GM20000 (cell line): Measurements from ENCODE around the gene VOPP1.

Experiments used
- DNase-seq: peaks from one replicate; pipeline ENCODE4 v3.0.0; 2012; ENCODE audit warnings: low spot score
- TF ChIP-seq, protein P1 (sequence below): IDR thresholded peaks from 2 replicates; pipeline ENCODE4 v1.5.1; 2012; ENCODE audit warnings: mild to moderate bottlenecking, control low read depth; ENCODE audit errors: extremely low read depth, missing control alignments

VOPP1 gene

DNA sequence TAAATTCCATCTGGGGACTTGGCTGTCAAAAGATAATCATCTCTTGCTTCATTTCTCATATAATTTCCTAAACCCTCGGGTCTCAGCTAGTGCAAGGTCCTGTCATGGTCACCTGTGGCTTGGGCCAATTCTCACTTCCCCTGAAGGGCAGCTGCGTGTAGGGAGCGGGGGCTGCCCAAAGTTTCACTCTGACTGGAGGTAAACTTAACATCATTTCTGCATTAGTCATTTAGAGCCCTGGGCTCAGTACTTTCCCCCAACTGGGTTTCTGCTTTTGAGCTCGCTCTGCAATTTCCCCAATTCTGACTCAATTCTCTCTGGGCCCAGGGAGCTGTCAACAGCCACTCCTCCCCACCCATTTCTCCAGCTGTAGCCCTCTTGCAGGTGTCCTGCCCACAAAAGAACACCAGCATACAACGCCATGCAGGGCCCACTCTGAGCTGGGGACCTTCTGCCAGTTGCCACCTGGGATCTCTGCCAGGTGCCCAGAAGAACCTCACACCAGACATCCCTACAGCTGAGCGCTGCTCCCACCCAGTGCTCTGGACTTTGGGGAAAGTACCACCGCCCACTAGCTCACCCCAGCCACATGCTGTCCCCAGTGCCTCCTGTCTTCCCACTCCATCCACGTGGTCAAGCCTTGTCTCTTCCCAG, 37.9 kb downstream of the VOPP1 start:
- peak; percentile 85 for DNase-seq
- TF ChIP-seq, protein P1, sequence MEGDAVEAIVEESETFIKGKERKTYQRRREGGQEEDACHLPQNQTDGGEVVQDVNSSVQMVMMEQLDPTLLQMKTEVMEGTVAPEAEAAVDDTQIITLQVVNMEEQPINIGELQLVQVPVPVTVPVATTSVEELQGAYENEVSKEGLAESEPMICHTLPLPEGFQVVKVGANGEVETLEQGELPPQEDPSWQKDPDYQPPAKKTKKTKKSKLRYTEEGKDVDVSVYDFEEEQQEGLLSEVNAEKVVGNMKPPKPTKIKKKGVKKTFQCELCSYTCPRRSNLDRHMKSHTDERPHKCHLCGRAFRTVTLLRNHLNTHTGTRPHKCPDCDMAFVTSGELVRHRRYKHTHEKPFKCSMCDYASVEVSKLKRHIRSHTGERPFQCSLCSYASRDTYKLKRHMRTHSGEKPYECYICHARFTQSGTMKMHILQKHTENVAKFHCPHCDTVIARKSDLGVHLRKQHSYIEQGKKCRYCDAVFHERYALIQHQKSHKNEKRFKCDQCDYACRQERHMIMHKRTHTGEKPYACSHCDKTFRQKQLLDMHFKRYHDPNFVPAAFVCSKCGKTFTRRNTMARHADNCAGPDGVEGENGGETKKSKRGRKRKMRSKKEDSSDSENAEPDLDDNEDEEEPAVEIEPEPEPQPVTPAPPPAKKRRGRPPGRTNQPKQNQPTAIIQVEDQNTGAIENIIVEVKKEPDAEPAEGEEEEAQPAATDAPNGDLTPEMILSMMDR, result no peak

DNA sequence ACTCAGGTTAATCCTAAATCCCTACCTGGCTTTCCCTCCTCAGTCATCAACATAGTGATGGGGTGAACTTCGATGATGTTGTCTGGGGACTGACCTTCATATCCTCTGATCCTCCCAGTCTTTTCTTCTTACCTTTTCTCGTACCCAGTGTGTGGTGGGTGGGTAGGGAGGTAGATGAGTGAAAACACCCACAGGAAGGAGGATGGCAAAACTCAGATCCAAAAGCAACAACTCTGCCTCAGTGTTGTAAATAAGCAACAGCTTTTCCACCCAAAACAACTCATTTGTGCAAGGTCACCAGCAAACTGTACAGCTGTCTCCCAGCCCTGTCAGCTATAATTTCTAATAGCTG, 38.6 kb downstream of the VOPP1 start:
- TF ChIP-seq, protein P1, result no peak
- DNase-seq, result no peak

DNA sequence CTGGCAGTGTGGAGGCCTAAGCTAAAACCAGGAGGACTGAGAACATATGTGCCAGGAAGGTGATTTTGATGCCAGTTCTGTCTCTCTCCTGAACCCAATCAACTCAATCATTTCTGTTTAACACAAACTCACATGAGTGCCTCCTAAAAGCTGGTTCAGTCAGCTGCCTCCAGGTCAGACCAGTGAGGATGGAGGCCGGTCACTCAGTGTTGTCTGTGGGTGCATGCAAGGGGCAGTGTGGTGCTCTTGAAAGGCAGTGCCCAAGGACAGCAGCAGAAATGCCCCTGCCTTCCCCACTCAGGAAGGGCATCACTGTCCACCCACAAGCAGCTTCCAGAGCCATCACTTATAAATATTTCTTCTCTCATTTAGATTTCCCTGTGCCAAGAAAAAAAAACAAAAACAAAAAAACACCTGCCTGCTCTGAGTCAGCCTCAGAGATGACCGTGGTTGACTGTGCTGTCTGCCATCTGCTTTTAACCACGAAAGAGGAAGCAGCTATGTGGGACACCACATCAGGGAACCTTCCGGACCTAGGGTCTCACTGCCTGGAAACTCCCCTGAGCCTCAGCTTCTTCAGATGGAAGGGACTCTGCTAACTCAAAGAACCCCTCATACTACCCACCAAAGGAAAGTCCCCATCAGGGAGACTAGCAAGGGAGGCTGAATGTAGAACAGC, 39.1 kb downstream of the VOPP1 start:
- DNase-seq, result peak; percentile 79
- TF ChIP-seq, protein P1, result no peak

DNA sequence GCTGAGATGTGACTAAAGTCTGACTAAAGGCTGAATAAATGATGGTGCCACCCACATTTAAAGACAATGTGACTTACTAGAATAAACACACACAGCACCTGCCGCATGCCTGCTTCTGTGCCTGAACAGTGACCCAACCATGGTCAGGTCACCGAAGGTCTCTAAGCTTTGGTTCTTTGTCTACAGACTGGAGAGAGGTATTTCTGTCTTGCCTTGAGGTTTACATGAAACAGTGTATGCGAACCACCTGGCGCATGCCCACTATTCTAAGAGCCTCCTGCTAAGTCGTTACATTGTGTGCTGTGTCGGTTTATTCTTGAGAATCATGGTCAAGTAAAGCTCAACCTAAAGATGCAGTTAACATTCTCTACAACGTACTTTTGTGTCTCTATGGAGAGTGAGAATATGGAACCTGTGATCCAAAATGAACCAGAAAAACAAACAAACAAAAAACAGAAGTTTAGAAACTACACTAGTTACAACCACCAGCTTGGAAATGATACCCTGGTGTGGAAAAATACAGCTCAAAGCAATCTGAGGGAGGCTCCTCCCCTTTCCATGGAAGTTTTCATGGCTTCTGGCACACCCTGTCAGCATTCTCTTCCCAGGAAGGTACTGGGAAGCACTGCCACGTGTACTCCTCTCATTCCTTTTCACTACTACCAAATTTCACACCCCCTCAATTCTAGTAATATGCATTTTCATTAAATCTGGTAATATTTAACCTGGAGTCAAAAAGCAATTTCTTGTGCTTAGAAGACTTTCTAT, 40.0 kb downstream of the VOPP1 start:
- DNase-seq, result no peak
- TF ChIP-seq, protein P1, result no peak

DNA sequence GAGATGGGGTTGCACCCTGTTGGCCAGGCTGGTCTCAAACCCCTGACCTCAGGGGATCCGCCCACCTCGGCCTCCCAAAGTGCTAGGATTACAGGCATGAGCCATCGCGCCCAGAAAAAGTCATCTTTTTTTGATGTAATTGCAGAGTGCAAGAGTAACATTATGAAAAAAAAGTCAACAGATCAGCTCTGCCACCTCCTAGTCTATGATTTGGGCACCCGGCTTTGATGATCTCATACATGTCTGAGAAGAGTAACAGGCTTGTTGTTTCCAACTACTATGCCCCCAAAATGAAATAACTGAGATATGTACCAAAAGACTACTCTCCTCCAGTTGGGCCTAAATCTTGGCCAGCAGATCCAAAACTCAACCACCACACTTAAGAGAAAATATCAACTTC, 40.8 kb downstream of the VOPP1 start:
- no peak for DNase-seq
- TF ChIP-seq, protein P1, result no peak

DNA sequence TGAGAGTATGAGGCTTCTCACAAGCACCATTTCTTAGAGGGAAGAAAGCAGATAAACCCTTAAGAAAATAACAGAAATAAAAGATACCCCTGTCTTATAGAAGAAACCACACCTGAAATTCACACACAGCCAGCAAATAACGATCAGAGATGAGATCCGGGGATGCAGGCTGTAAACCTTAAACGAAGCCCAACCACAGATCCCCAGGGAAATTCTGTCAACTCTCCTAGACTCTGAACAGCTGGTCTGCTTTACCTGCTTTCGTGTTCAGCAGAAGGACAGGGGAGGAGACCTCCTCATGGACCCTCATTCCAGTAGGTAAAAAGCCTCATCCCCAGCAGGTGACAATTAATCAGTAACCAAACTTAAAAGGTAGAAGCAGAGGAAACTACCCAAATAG, 45.0 kb downstream of the VOPP1 start:
- TF ChIP-seq, protein P1, result no peak
- no peak for DNase-seq

DNA sequence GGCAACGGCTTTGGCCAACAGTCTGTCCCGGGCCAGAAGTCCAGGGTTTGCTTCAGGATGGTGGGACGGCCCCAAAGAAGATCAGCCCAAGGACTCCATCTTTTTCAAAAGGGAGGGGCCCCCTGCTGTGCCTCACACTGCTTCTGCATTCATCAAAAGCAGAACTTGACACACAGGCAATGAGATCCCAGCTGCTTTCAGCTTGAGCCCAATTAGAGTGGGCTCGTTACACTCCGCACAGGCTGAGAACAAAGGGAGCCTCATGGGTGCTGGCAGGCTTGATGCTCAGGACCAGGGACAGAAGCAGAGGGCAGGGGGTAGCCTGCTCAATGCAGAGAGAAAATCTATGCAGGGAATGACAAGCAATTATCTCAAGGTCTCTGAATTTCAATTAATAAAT, 45.5 kb downstream of the VOPP1 start:
- DNase-seq, result peak; percentile 35
- TF ChIP-seq, protein P1, result no peak
